Stimulated activated CD4-positive, alpha-beta T cell treated with anti-CD3 and anti-CD28 coated beads, Interleukin-12 subunit alpha, Interleukin-12 subunit beta, amount 100 ng/mL, for 4 hours (primary cell): ENCODE results near the gene ADD1.
A peak's percentile ranks its signal among the peaks of the same experiment; 100 is the strongest.

Source experiments
- DNase-seq: peaks from one replicate; pipeline ENCODE4 v3.0.0-alpha.2; 2020

ADD1 gene

GRCh38 chr4:2837110-2837903 lies 6.3 kb upstream of the ADD1 start:
- DNase-seq: no peak

- peak; percentile 53 for DNase-seq
These were observed 5.6 kb upstream of the ADD1 start for GRCh38 chr4:2837904-2838496.

GRCh38 chr4:2839060-2839459 lies 4.6 kb upstream of the ADD1 start:
- no peak for DNase-seq

GRCh38 chr4:2842687-2843262 lies 869 bp upstream of the ADD1 start:
- no peak for DNase-seq

- no peak for DNase-seq
These were observed 419 bp downstream of the ADD1 start for GRCh38 chr4:2843941-2844584.

- no peak for DNase-seq
These were observed 2.5 kb downstream of the ADD1 start for GRCh38 chr4:2846172-2846571.

- DNase-seq: no peak
These were observed 3.7 kb downstream of the ADD1 start for GRCh38 chr4:2847302-2847871.

GRCh38 chr4:2848449-2848848 lies 4.8 kb downstream of the ADD1 start:
- no peak for DNase-seq

GRCh38 chr4:2849267-2850152 lies 5.9 kb downstream of the ADD1 start:
- DNase-seq: no peak

- no peak for DNase-seq
These were observed 7.5 kb downstream of the ADD1 start for GRCh38 chr4:2850966-2851798.

GRCh38 chr4:2852481-2852921 lies 8.9 kb downstream of the ADD1 start:
- no peak for DNase-seq

- no peak for DNase-seq
These were observed 11.9 kb downstream of the ADD1 start for GRCh38 chr4:2855584-2855983.

- no peak for DNase-seq
These were observed 12.6 kb downstream of the ADD1 start for GRCh38 chr4:2856266-2856665.

- DNase-seq: no peak
These were observed 13.8 kb downstream of the ADD1 start for GRCh38 chr4:2857349-2857927.

GRCh38 chr4:2858451-2859217 lies 15.0 kb downstream of the ADD1 start:
- DNase-seq: no peak

- DNase-seq: no peak
These were observed 15.9 kb downstream of the ADD1 start for GRCh38 chr4:2859514-2859913.

GRCh38 chr4:2860391-2861348 lies 17.0 kb downstream of the ADD1 start:
- no peak for DNase-seq

- no peak for DNase-seq
These were observed 18.2 kb downstream of the ADD1 start for GRCh38 chr4:2861631-2862436.
